ENCODE measurements around the gene HHIPL1.

The HHIPL1 gene

GRCh38 chr14:99674064-99674650 lies 29.2 kb downstream of the HHIPL1 start:
- in situ Hi-C loops (cut with MboI; ENCODE audit: low sequenced_read_pairs) = no loop called here

- in situ Hi-C loops (cut with MboI; ENCODE audit: low sequenced_read_pairs) = no loop called here
These were observed 29.9 kb downstream of the HHIPL1 start for GRCh38 chr14:99674776-99675381.

GRCh38 chr14:99675382-99675835 lies 30.5 kb downstream of the HHIPL1 start:
- in situ Hi-C loops (cut with MboI; ENCODE audit: low sequenced_read_pairs) = no loop called here

- in situ Hi-C loops (cut with MboI; ENCODE audit: low sequenced_read_pairs) = no loop called here
These were observed 31.0 kb downstream of the HHIPL1 start for GRCh38 chr14:99675951-99676350.

GRCh38 chr14:99676657-99677056 lies 31.7 kb downstream of the HHIPL1 start:
- in situ Hi-C loops (cut with MboI; ENCODE audit: low sequenced_read_pairs) = no loop called here

- in situ Hi-C loops (cut with MboI; ENCODE audit: low sequenced_read_pairs) = no loop called here
These were observed 32.6 kb downstream of the HHIPL1 start for GRCh38 chr14:99677231-99678140.

GRCh38 chr14:99678198-99678597 lies 33.3 kb downstream of the HHIPL1 start:
- in situ Hi-C loops (cut with MboI; ENCODE audit: low sequenced_read_pairs) = no loop called here

- in situ Hi-C loops (cut with MboI; ENCODE audit: low sequenced_read_pairs) = no loop called here
These were observed 34.2 kb downstream of the HHIPL1 start for GRCh38 chr14:99679111-99679510.

GRCh38 chr14:99679543-99679942 lies 34.6 kb downstream of the HHIPL1 start:
- in situ Hi-C loops (cut with MboI; ENCODE audit: low sequenced_read_pairs) = no loop called here

GRCh38 chr14:99679996-99680395 lies 35.1 kb downstream of the HHIPL1 start:
- in situ Hi-C loops (cut with MboI; ENCODE audit: low sequenced_read_pairs) = no loop called here

GRCh38 chr14:99681101-99681831 lies 36.3 kb downstream of the HHIPL1 start:
- in situ Hi-C loops (cut with MboI; ENCODE audit: low sequenced_read_pairs) = no loop called here

GRCh38 chr14:99681832-99682148 lies 36.9 kb downstream of the HHIPL1 start:
- in situ Hi-C loops (cut with MboI; ENCODE audit: low sequenced_read_pairs) = no loop called here

GRCh38 chr14:99682809-99683618 lies 38.1 kb downstream of the HHIPL1 start:
- in situ Hi-C loops (cut with MboI; ENCODE audit: low sequenced_read_pairs) = no loop called here

- in situ Hi-C loops (cut with MboI; ENCODE audit: low sequenced_read_pairs) = no loop called here
These were observed 38.9 kb downstream of the HHIPL1 start, which contains the start of gene CYP46A1 for GRCh38 chr14:99683619-99684409. Gene CYP46A1 (plus strand): TSS chr14:99684298. CDS start chr14:99684418, 120 bp downstream.

- in situ Hi-C loops (cut with MboI; ENCODE audit: low sequenced_read_pairs) = no loop called here
These were observed 39.5 kb downstream of the HHIPL1 start for GRCh38 chr14:99684410-99684934.

GRCh38 chr14:99685151-99685591 lies 40.2 kb downstream of the HHIPL1 start:
- in situ Hi-C loops (cut with MboI; ENCODE audit: low sequenced_read_pairs) = no loop called here

- in situ Hi-C loops (cut with MboI; ENCODE audit: low sequenced_read_pairs) = no loop called here
These were observed 40.7 kb downstream of the HHIPL1 start for GRCh38 chr14:99685596-99685995.

- in situ Hi-C loops (cut with MboI; ENCODE audit: low sequenced_read_pairs) = no loop called here
These were observed 41.8 kb downstream of the HHIPL1 start for GRCh38 chr14:99686557-99687283.

All from HL-60/S4 treated with retinoic acid at 250 ng/mL for 4 days and 3 days (cell line).